Subcutaneous abdominal adipose tissue (tissue), 5 donors: ENCODE results near the gene CIB2.

Experiments used
- H3K27ac ChIP-seq: one replicate; pipeline ENCODE4 v1.7.0; 2013; ENCODE audit warnings: low read depth, mild to moderate bottlenecking, inconsistent platforms, low read length, moderate library complexity
- H3K27me3 ChIP-seq, 5 donors: one replicate each; pipeline ENCODE4 v1.7.0; 2013; ENCODE audit warnings: low read length in 5 of 5, inconsistent platforms in 1 of 5; ENCODE audit not compliant: control insufficient read depth in 5 of 5, insufficient read depth in 4 of 5
- H3K36me3 ChIP-seq, 5 donors: one replicate each; pipeline ENCODE4 v1.7.0; 2013; ENCODE audit warnings: low read length in 5 of 5; ENCODE audit not compliant: control insufficient read depth in 5 of 5, insufficient read depth in 5 of 5
- H3K4me1 ChIP-seq, 5 donors: one replicate each; pipeline ENCODE4 v1.7.0; 2013; ENCODE audit warnings: low read length in 5 of 5, mild to moderate bottlenecking in 3 of 5, moderate library complexity in 1 of 5; ENCODE audit not compliant: control insufficient read depth in 5 of 5, insufficient read depth in 5 of 5
- H3K4me3 ChIP-seq, 5 donors: one replicate each; pipeline ENCODE4 v1.7.0; 2013; ENCODE audit warnings: low read length in 5 of 5, low read depth in 1 of 5
- H3K9ac ChIP-seq, 5 donors: one replicate each; pipeline ENCODE4 v1.7.0; 2013; ENCODE audit warnings: low read length in 5 of 5, mild to moderate bottlenecking in 4 of 5, moderate library complexity in 3 of 5
- H3K9me3 ChIP-seq, 5 donors: one replicate each; pipeline ENCODE4 v1.7.0; 2013; ENCODE audit warnings: low read length in 5 of 5; ENCODE audit not compliant: control insufficient read depth in 5 of 5
- donor health status: healthy.
- donor health status: healthy.
- donor health status: healthy.
- donor health status: healthy.
- donor health status: healthy.

The CIB2 gene

GRCh38 chr15:78131295-78132061 is at the start of gene CIB2:
Gene CIB2 (minus strand): TSS chr15:78131445. CDS start chr15:78131215, 230 bp downstream.
- Histone ChIP-seq H3K27me3 (no peaks in the 10 kb centered on the region), H3K36me3 (no peaks in the 10 kb centered on the region), H3K9me3 (no peaks in the 10 kb centered on the region), H3K4me3 (peak within 1 kb of the TSS; percentile 29 to 76 (median 65)), H3K9ac (peak within 1 kb of the TSS; percentile 72 to 93 (median 81)), H3K4me1 (peaks cover 2 to 26% (median 16%) of the 10 kb centered on the region in 5 donors), H3K27ac (peak within 1 kb of the TSS; percentile 83)

GRCh38 chr15:78179906-78180305 is 48.7 kb upstream of the CIB2 start:
- H3K4me1 ChIP-seq: no peaks in the 10 kb centered on the region
- H3K9ac ChIP-seq: no peak overlapping the region
- no peak overlapping the region for H3K4me3 ChIP-seq
- no peak overlapping the region for H3K27ac ChIP-seq
- H3K27me3 ChIP-seq: no peaks in the 10 kb centered on the region
- no peaks in the 10 kb centered on the region for H3K36me3 ChIP-seq
- no peaks in the 10 kb centered on the region for H3K9me3 ChIP-seq

- peaks cover 0 to 1% (median 0%) of the 10 kb centered on the region in 5 donors for H3K36me3 ChIP-seq
- H3K4me1 ChIP-seq: no peaks in the 10 kb centered on the region
- H3K4me3 ChIP-seq: no peak overlapping the region
- H3K9me3 ChIP-seq: no peaks in the 10 kb centered on the region
- no peak overlapping the region for H3K27ac ChIP-seq
- H3K27me3 ChIP-seq: no peaks in the 10 kb centered on the region
- H3K9ac ChIP-seq: no peak overlapping the region
Measured at GRCh38 chr15:78179286-78179840, 48.1 kb upstream of the CIB2 start.

- Histone ChIP-seq H3K4me1 (no peaks in the 10 kb centered on the region), H3K9ac (no peak overlapping the region), H3K27me3 (no peaks in the 10 kb centered on the region), H3K4me3 (no peak overlapping the region), H3K9me3 (no peaks in the 10 kb centered on the region), H3K36me3 (peaks cover 0 to 12% (median 5%) of the 10 kb centered on the region in 5 donors), H3K27ac (no peak overlapping the region)
Measured at GRCh38 chr15:78178064-78178463, 46.8 kb upstream of the CIB2 start.

- H3K4me3 ChIP-seq: no peak overlapping the region
- H3K9ac ChIP-seq: no peak overlapping the region
- peaks cover under 1 to 16% (median 8%) of the 10 kb centered on the region in 5 donors for H3K36me3 ChIP-seq
- H3K4me1 ChIP-seq: no peaks in the 10 kb centered on the region
- H3K9me3 ChIP-seq: no peaks in the 10 kb centered on the region
- H3K27me3 ChIP-seq: no peaks in the 10 kb centered on the region
- H3K27ac ChIP-seq: no peak overlapping the region
Measured at GRCh38 chr15:78177447-78177873, 46.2 kb upstream of the CIB2 start.

- H3K4me1 ChIP-seq: no peaks in the 10 kb centered on the region
- peaks cover 8 to 37% (median 29%) of the 10 kb centered on the region in 5 donors for H3K36me3 ChIP-seq
- no peaks in the 10 kb centered on the region for H3K27me3 ChIP-seq
- no peak overlapping the region for H3K9ac ChIP-seq
- no peak overlapping the region for H3K4me3 ChIP-seq
- H3K27ac ChIP-seq: no peak overlapping the region
- H3K9me3 ChIP-seq: peaks cover 0 to 5% (median 0%) of the 10 kb centered on the region in 5 donors
Measured at GRCh38 chr15:78175330-78175729, 44.1 kb upstream of the CIB2 start.

- Histone ChIP-seq H3K9ac (no peak overlapping the region), H3K9me3 (peaks cover 0 to 5% (median 0%) of the 10 kb centered on the region in 5 donors), H3K4me1 (no peaks in the 10 kb centered on the region), H3K4me3 (no peak overlapping the region), H3K36me3 (peaks cover 12 to 46% (median 39%) of the 10 kb centered on the region in 5 donors), H3K27ac (no peak overlapping the region), H3K27me3 (no peaks in the 10 kb centered on the region)
Measured at GRCh38 chr15:78174401-78174800, 43.2 kb upstream of the CIB2 start.

- Histone ChIP-seq H3K9me3 (peaks cover 0 to 5% (median 0%) of the 10 kb centered on the region in 5 donors), H3K4me1 (no peaks in the 10 kb centered on the region), H3K4me3 (no peak overlapping the region), H3K27ac (no peak overlapping the region), H3K36me3 (peaks cover 27 to 69% (median 63%) of the 10 kb centered on the region in 5 donors), H3K27me3 (no peaks in the 10 kb centered on the region), H3K9ac (no peak overlapping the region)
Measured at GRCh38 chr15:78171864-78172472, 40.7 kb upstream of the CIB2 start.

- Histone ChIP-seq H3K4me1 (no peaks in the 10 kb centered on the region), H3K9me3 (peaks cover 0 to 5% (median 0%) of the 10 kb centered on the region in 5 donors), H3K9ac (no peak overlapping the region), H3K27me3 (no peaks in the 10 kb centered on the region), H3K36me3 (peaks cover 32 to 77% (median 71%) of the 10 kb centered on the region in 5 donors), H3K4me3 (no peak overlapping the region), H3K27ac (no peak overlapping the region)
Measured at GRCh38 chr15:78170848-78171773, 39.9 kb upstream of the CIB2 start.
